Measurements from ENCODE around the gene CFB. TPM values are rescaled to one million over a fixed set of nuclear protein-coding genes. Genes with fewer than 3 reads are reported as not detected.
"Not testable (repeated sequence)": the region's sequence is repeated elsewhere in the genome, so short reads cannot be mapped to it uniquely, and the experiment has no call there.

CFB gene
- total RNA-seq, 4 donors from 2014 or later = 3.7 to 6.8 (median 5.1) TPM

- WGBS = 90% methylated on average over 5 of the region's 5 CpGs
Observed at GRCh38 chr6:31978831-31979230, 32.9 kb downstream of the CFB start.

DNA sequence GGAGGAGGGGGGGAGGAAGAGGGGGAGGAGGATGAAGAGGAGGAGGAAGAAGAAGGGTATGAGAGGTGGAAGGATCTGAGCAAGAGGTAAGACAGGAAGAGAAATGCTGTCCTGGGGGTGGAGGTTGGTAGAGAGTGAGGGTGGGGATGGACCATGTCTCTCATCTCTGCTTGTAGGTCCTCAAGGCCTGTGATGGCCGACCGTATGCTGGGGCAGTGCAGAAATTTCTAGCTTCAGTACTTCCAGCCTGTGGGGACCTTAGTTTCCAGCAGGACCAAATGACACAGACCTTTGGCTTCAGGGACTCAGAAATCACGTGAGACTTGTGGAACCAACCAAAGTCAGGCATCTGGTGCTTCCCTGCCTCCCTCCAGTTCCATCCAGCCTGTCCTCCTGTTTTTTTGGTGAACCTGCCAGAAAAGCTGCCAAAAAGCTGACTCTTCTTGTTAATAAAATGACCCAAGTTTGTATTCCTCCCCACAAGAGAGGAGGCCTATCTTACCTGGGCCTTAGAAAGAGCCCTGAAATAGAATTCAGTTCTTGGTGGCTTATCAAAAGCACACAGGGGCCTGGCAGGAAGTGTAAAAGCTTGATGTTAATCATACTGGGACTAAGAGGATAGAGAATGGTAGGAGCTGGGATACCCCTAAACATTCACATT, 33.5 kb downstream of the CFB start:
- Histone ChIP-seq H3K9me3 (no peaks in the 10 kb centered on the region), H3K4me3 (no peak overlapping the region), H3K36me3 (peaks cover 16% of the 10 kb centered on the region), H3K27ac (no peak overlapping the region), H3K4me1 (no peaks in the 10 kb centered on the region), H3K27me3 (no peaks in the 10 kb centered on the region)
- TF ChIP-seq EP300 (IDR thresholded peaks at IDR 0.05) = no peak
- no peak for TF ChIP-seq CTCF (IDR thresholded peaks at IDR 0.05)
- no peak for TF ChIP-seq POLR2A (IDR thresholded peaks at IDR 0.05)
- TF ChIP-seq POLR2AphosphoS5 (IDR thresholded peaks at IDR 0.05) = no peak
- 89% methylated on average over 3 of the region's 3 CpGs for WGBS
- DNase-seq (ENCODE audit: low spot score in 2 of 2) = no peak

More at GRCh38 chr6:31978831-31979230, 32.9 kb downstream of the CFB start:
- Histone ChIP-seq H3K9me3 (no peaks in the 10 kb centered on the region), H3K27ac (no peak overlapping the region), H3K36me3 (peaks cover 16% of the 10 kb centered on the region), H3K27me3 (no peaks in the 10 kb centered on the region), H3K4me1 (peaks cover 1% of the 10 kb centered on the region), H3K4me3 (no peak overlapping the region)
- TF ChIP-seq POLR2A (IDR thresholded peaks at IDR 0.05) (no peak), EP300 (IDR thresholded peaks at IDR 0.05) (no peak), POLR2AphosphoS5 (IDR thresholded peaks at IDR 0.05) (no peak), CTCF (IDR thresholded peaks at IDR 0.05) (no peak)
- no peak for DNase-seq (ENCODE audit: low spot score in 2 of 2)

GRCh38 chr6:31980195-31980876, 34.4 kb downstream of the CFB start:
- 90% methylated on average over 4 of the region's 13 CpGs for WGBS

DNA sequence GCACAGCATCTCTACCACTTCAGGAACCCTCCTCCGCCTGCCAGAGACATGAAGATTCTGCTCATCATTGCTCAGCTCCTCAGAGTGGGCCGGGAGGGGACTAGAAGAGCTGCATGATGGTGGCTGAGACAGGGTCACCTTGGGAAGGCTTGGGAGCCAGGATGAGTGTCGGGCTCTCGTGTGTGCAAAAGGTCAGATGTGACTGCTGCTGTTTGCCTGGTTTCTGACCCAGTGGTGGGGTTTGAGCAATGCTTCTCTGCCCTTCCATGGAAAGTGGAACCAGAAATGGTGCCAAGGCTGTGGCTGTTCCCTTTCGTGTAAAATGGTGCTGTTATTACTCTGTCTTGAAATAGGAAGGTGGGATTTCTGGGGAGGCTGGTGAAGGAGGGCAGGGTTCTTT, 35.1 kb downstream of the CFB start:
- not testable (repeated sequence) for H3K27ac ChIP-seq; H3K4me1 ChIP-seq; H3K27me3 ChIP-seq; DNase-seq (ENCODE audit: low spot score in 2 of 2); H3K4me3 ChIP-seq; H3K9me3 ChIP-seq
- peaks cover 16% of the 10 kb centered on the region for H3K36me3 ChIP-seq
- no CpG with 5 or more reads among the region's 5 CpGs for WGBS

More at GRCh38 chr6:31980195-31980876, 34.4 kb downstream of the CFB start:
- not testable (repeated sequence) for H3K27ac ChIP-seq; H3K4me1 ChIP-seq; H3K4me3 ChIP-seq; DNase-seq (ENCODE audit: low spot score in 2 of 2); H3K9me3 ChIP-seq; H3K27me3 ChIP-seq
- H3K36me3 ChIP-seq = peaks cover 16% of the 10 kb centered on the region

GRCh38 chr6:31981744-31982143, 35.8 kb downstream of the CFB start, which contains the start of gene C4A:
Gene C4A, plus strand, starts transcription at chr6:31982057. Its CDS starts 51 bp downstream, at chr6:31982108.
- no CpG with 5 or more reads among the region's 7 CpGs for WGBS
- not testable (repeated sequence) for H3K9me3 ChIP-seq; H3K4me3 ChIP-seq; H3K4me1 ChIP-seq; DNase-seq (ENCODE audit: low spot score in 2 of 2); H3K27ac ChIP-seq; H3K27me3 ChIP-seq
- peaks cover 13% of the 10 kb centered on the region for H3K36me3 ChIP-seq

DNA sequence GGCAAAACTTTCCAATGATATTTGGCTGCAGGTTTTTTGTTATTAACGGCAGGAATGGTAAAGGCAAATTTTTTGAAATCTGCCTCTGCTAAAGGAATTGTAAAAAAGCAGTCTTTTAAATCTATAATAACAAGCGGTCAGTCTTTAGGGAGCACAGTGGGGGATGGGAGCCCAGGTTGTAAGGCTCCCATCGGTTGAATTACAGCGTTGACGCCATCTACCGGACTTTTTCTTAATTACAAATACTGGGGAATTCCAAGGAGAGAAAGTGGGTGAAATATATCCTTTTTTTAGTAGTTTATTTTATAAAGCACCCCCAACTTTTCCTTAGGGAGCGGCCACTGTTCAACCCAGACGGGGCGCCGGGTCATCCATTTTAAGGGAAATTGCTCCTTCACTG, 43.5 kb downstream of the CFB start:
- H3K27me3 ChIP-seq; H3K27ac ChIP-seq; H3K4me3 ChIP-seq; H3K4me1 ChIP-seq; H3K9me3 ChIP-seq; H3K36me3 ChIP-seq; DNase-seq (ENCODE audit: low spot score in 2 of 2): not testable (repeated sequence)
- WGBS = no CpG with 5 or more reads among the region's 10 CpGs

- WGBS = no CpG with 5 or more reads among the region's 14 CpGs
- H3K27ac ChIP-seq; H3K4me1 ChIP-seq; H3K27me3 ChIP-seq; H3K36me3 ChIP-seq; H3K9me3 ChIP-seq; H3K4me3 ChIP-seq; DNase-seq (ENCODE audit: low spot score in 2 of 2): not testable (repeated sequence)
Observed at GRCh38 chr6:31994421-31994820, 48.5 kb downstream of the CFB start.

- H3K36me3 ChIP-seq, H3K4me3 ChIP-seq, H3K27me3 ChIP-seq, H3K4me1 ChIP-seq, H3K27ac ChIP-seq, H3K9me3 ChIP-seq: not testable (repeated sequence)
- 92% methylated on average over 5 of the region's 6 CpGs for WGBS
- peak in 1 of 2 donors; percentile 44 for DNase-seq (ENCODE audit: low spot score in 2 of 2)
Observed at GRCh38 chr6:31996385-31996784, 50.5 kb downstream of the CFB start.

Other genes with a start within 250 kb of the CFB start
- 10 to 100 TPM; 49.4 to 68.2 (median 57.3) TPM for gene ABHD16A, start 242.8 kb upstream of the CFB start, total RNA-seq
- not detected for gene LY6G6F, start 239.2 kb upstream of the CFB start, total RNA-seq
- gene LY6G6D, start 230.7 kb upstream of the CFB start, total RNA-seq = 10 to 100 TPM in 1 of 4 donors, 1 to 10 TPM in 1, not detected in 2; 5.5 to 30.8 TPM
- gene LY6G6C, start 224.3 kb upstream of the CFB start, total RNA-seq = 100 to 1,000 TPM in 3 of 4 donors, 10 to 100 TPM in 1; 80.0 to 376 (median 338) TPM
- gene MPIG6B, start 222.7 kb upstream of the CFB start, total RNA-seq = 1 to 10 TPM; 1.6 to 4.6 (median 4.5) TPM
- gene DDAH2, start 216.8 kb upstream of the CFB start, total RNA-seq = 10 to 100 TPM; 66.8 to 84.2 (median 68.3) TPM
- 100 to 1,000 TPM; 239 to 420 (median 333) TPM for gene CLIC1, start 209.6 kb upstream of the CFB start, total RNA-seq
- gene MSH5, start 206.1 kb upstream of the CFB start, total RNA-seq = 10 to 100 TPM; 12.6 to 60.1 (median 17.2) TPM
- gene SAPCD1, start 183.4 kb upstream of the CFB start, total RNA-seq = 10 to 100 TPM in 3 of 4 donors, 1 to 10 TPM in 1; 9.3 to 42.2 (median 20.3) TPM
- gene VWA7, start 168.8 kb upstream of the CFB start, total RNA-seq = 1 to 10 TPM; 1.3 to 3.3 (median 2.3) TPM
- gene VARS1, start 150.3 kb upstream of the CFB start, total RNA-seq = 10 to 100 TPM; 48.8 to 60.0 (median 59.1) TPM
- 10 to 100 TPM; 21.7 to 39.5 (median 30.2) TPM for gene LSM2, start 139.1 kb upstream of the CFB start, total RNA-seq
- gene HSPA1L, start 130.8 kb upstream of the CFB start, total RNA-seq = 1 to 10 TPM in 3 of 4 donors, under 1 TPM in 1; 0.83 to 3.1 (median 1.8) TPM
- gene HSPA1A, start 130.6 kb upstream of the CFB start, total RNA-seq = 100 to 1,000 TPM; 200 to 464 (median 408) TPM
- gene HSPA1B, start 118.4 kb upstream of the CFB start, total RNA-seq = 100 to 1,000 TPM; 243 to 686 (median 558) TPM
- 10 to 100 TPM; 22.2 to 42.7 (median 39.8) TPM for gene NEU1, start 83.3 kb upstream of the CFB start, total RNA-seq
- 1 to 10 TPM; 1.4 to 7.4 (median 4.1) TPM for gene SLC44A4, start 67.1 kb upstream of the CFB start, total RNA-seq
- 10 to 100 TPM; 38.7 to 48.9 (median 42.9) TPM for gene EHMT2, start 48.4 kb upstream of the CFB start, total RNA-seq
- 1 to 10 TPM in 3 of 4 donors, under 1 TPM in 1; 0.49 to 2.6 (median 1.5) TPM for gene ZBTB12, start 44.0 kb upstream of the CFB start, total RNA-seq
- gene C2, start 18.4 kb upstream of the CFB start, total RNA-seq = 1 to 10 TPM; 2.6 to 6.4 (median 4.1) TPM
- 10 to 100 TPM; 56.7 to 72.1 (median 65.8) TPM for gene NELFE, start 12.9 kb downstream of the CFB start, total RNA-seq
- 10 to 100 TPM; 31.3 to 60.4 (median 49.3) TPM for gene SKIC2, start 13.1 kb downstream of the CFB start, total RNA-seq
- 10 to 100 TPM; 13.1 to 25.3 (median 16.4) TPM for gene DXO, start 26.0 kb downstream of the CFB start, total RNA-seq
- 10 to 100 TPM in 1 of 4 donors, 1 to 10 TPM in 3; 4.0 to 10.2 (median 5.3) TPM for gene C4A, start 36.0 kb downstream of the CFB start, total RNA-seq
- 1 to 10 TPM; 1.3 to 9.4 (median 5.1) TPM for gene C4B, start 68.7 kb downstream of the CFB start, total RNA-seq
- 1 to 10 TPM in 1 of 4 donors, under 1 TPM in 1, not detected in 2; 0.39 to 2.3 TPM for gene CYP21A2, start 92.3 kb downstream of the CFB start, total RNA-seq
- 10 to 100 TPM; 25.7 to 52.5 (median 40.2) TPM for gene TNXB, start 163.2 kb downstream of the CFB start, total RNA-seq
- gene ATF6B, start 182.2 kb downstream of the CFB start, total RNA-seq = 100 to 1,000 TPM in 1 of 4 donors, 10 to 100 TPM in 3; 55.8 to 161 (median 74.0) TPM
- gene FKBPL, start 184.2 kb downstream of the CFB start, total RNA-seq = 10 to 100 TPM in 1 of 4 donors, 1 to 10 TPM in 3; 3.5 to 10.6 (median 5.6) TPM
- 1 to 10 TPM in 1 of 4 donors, under 1 TPM in 3; 0.42 to 2.1 (median 0.45) TPM for gene PRRT1, start 205.8 kb downstream of the CFB start, total RNA-seq
- gene PPT2, start 208.0 kb downstream of the CFB start, total RNA-seq = 100 to 1,000 TPM in 1 of 4 donors, 10 to 100 TPM in 3; 42.8 to 183 (median 72.2) TPM
- 10 to 100 TPM in 3 of 4 donors, 1 to 10 TPM in 1; 7.3 to 66.5 (median 15.4) TPM for gene EGFL8, start 218.5 kb downstream of the CFB start, total RNA-seq
- gene AGPAT1, start 230.0 kb downstream of the CFB start, total RNA-seq = 10 to 100 TPM; 30.4 to 68.9 (median 42.6) TPM
- gene RNF5, start 232.3 kb downstream of the CFB start, total RNA-seq = 10 to 100 TPM; 55.7 to 73.0 (median 63.4) TPM
- gene AGER, start 238.2 kb downstream of the CFB start, total RNA-seq = 1 to 10 TPM in 3 of 4 donors, not detected in 1; 1.5 to 9.9 (median 4.8) TPM
- 10 to 100 TPM; 51.0 to 84.7 (median 63.8) TPM for gene PBX2, start 244.1 kb downstream of the CFB start, total RNA-seq
- gene GPSM3, start 246.5 kb downstream of the CFB start, total RNA-seq = 1 to 10 TPM; 4.8 to 5.5 (median 5.1) TPM

Measured in suprapubic skin (tissue), 4 donors.